Inflammatory macrophage (primary cell): ENCODE measurements around the gene TUBA3E.
"Not testable (repeated sequence)": the region's sequence is repeated elsewhere in the genome, so short reads cannot be mapped to it uniquely, and the experiment has no call there.

Experiments
- DNase-seq, 2 donors: peaks; one replicate each; pipeline ENCODE4 v3.0.0-alpha.2; 2020 to 2022

The TUBA3E gene

DNA sequence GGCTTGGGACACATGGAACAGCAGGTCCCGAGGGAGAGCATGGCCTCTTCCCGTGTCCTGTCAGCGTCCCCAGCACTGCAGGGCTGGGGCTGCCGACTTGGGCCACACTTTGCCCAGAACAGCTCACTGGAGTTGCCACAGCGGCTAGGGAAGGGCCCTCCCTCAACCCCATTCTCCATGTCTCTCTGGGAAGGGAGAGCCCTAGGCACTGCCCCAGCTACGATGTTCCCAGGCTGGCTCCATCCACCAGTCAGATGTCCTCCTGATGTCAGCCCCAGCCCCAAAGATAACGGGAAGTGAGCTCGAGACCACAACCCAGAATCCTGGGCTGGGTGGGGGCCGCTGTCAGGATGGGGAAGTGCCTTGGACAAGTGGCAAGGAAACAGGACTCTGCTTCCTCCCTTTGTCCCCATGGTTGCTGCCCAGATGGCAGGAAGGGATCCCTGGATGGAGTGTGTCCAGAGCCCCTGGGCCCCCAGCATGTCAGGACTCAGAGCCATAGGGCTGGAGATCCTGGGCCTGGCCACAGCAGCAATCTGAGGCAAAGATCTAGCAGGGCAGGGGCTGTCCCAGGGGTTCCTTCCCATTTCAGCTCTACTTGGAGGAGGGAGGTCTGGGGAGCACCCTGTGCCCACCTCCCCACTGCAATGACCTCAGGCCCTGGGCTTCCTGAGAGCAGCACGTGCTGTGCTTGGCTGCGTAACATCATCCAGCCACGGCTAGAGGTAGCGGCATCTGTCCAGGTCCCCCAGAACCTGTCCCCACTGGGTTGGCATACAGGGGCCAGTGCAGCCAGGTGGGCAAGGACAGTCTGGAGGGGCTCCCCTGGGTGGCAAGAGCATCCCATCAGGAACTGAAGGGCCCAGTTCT is 55.6 kb downstream of the TUBA3E start:
- not testable (repeated sequence) for DNase-seq
